Measurements from ENCODE around the gene TRIM31. TPM values are rescaled to one million over a fixed set of nuclear protein-coding genes. Genes with fewer than 3 reads are reported as not detected.

Gene TRIM31
- total and polyA plus RNA-seq, 2 donors (not counting 3 experiments of a cell fraction or from before 2014, with no cell fraction given), result not detected

DNA sequence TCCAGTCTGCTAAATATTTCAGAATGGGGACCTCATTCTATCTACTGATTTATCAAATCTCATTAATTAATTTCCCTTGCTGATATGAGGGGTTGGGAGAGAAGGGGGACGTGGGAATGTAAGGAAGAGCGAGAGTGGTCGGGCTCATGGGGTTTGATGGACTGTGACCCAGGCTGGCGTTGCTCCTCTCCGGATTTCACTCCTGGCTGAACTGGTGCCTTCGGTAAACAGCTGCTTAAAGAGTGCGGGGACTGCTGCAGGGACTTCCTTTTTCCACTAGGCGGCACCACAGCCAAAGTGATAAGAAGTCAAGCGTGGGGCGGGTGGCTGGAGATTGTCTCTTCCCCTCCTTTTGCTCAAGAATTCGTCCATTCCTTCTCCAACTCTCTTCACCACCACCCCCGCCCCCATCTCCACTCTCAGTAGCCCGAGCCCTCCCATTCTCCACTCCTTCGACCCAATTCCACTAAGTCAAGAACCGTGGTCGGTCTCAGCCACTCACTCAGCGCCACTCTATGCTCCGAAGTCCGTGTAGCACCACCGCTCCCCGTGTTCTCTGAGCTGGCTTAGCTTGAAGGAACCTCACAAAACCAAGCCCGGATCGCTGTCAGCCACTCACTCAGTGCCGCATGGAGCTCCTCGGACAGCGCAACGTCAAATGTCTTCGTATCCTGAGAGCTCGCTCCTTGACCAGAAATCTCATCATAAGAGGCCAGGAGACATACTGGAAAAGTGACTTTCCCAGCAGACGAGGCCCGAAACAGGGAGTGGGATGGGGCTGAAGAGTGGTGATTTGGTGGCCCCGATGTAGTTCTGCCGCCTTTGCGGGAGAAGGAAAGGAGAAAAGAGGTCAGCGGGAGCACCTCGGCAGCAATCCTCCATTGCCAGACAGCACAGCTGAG is 9.7 kb downstream of the TRIM31 start:
- peak overlapping the region; percentile 81 for H2AFZ ChIP-seq (ENCODE audit: low read depth, low read length)
- peak overlapping the region; percentile 71 for H3K4me2 ChIP-seq (ENCODE audit: insufficient read depth, low read length)
- no peaks in the 10 kb centered on the region for H3K9me1 ChIP-seq (replicated peaks; ENCODE audit: control insufficient read depth, extremely low read depth, insufficient read depth, low read length)
- H3K27me3 ChIP-seq (ENCODE audit: control insufficient read depth in 2 of 2, insufficient read depth in 2 of 2, low read length in 2 of 2), result peaks cover 49 to 58% of the 10 kb centered on the region in 2 experiments
- FAIRE-seq, result peak; percentile 97
- no peak overlapping the region for H3K27ac ChIP-seq (ENCODE audit: insufficient read depth, low read depth, low read length)
- POLR2A ChIA-PET, result no interaction called here
- dilution Hi-C loops (cut with MboI; ENCODE audit: extremely low pct_ligation_motif_present, low sequenced_read_pairs) (no loop called here), intact Hi-C loops (cut with micrococcal nuclease) (loop anchor here (1.0 to 2.0 kb wide), 5 partner anchors 28 to 110 kb away; partner anchors contain the start of genes POLR1H, PPP1R11 and TRIM26)
- H3K79me2 ChIP-seq (ENCODE audit: control insufficient read depth, insufficient read depth, low read length), result no peaks in the 10 kb centered on the region
- peak overlapping the region in 2 of 3 experiments; percentile 33 to 34 for H3K4me3 ChIP-seq (replicated peaks in 1 of 3; ENCODE audit: insufficient read depth in 1 of 3, low read depth in 1 of 3, low read length in 3 of 3)
- no peaks in the 10 kb centered on the region for H4K20me1 ChIP-seq (replicated peaks; ENCODE audit: control insufficient read depth, extremely low read depth, insufficient read depth, low read length)
- no TSS peak for BruUV-seq (replicated peaks)
- H3K9me3 ChIP-seq (replicated peaks; ENCODE audit: control insufficient read depth, insufficient read depth, low read length), result no peaks in the 10 kb centered on the region
- TF ChIP-seq GATA2 (IDR thresholded peaks at IDR 0.05; ENCODE audit: insufficient read depth, insufficient read length, low read depth, low read length), result no peak
- TF ChIP-seq, protein P1, sequence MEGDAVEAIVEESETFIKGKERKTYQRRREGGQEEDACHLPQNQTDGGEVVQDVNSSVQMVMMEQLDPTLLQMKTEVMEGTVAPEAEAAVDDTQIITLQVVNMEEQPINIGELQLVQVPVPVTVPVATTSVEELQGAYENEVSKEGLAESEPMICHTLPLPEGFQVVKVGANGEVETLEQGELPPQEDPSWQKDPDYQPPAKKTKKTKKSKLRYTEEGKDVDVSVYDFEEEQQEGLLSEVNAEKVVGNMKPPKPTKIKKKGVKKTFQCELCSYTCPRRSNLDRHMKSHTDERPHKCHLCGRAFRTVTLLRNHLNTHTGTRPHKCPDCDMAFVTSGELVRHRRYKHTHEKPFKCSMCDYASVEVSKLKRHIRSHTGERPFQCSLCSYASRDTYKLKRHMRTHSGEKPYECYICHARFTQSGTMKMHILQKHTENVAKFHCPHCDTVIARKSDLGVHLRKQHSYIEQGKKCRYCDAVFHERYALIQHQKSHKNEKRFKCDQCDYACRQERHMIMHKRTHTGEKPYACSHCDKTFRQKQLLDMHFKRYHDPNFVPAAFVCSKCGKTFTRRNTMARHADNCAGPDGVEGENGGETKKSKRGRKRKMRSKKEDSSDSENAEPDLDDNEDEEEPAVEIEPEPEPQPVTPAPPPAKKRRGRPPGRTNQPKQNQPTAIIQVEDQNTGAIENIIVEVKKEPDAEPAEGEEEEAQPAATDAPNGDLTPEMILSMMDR (IDR thresholded peaks at IDR 0.05; ENCODE audit: extremely low read depth in 1 of 2, insufficient read depth in 1 of 2, low read depth in 1 of 2, low read length in 2 of 2), result peak; percentile 85 to 92
- no peak for TF ChIP-seq JUN (IDR thresholded peaks at IDR 0.05; ENCODE audit: borderline replicate concordance, insufficient read depth, insufficient read length, low read depth)
- TF ChIP-seq EZH2 (IDR thresholded peaks at IDR 0.05; ENCODE audit: borderline replicate concordance, low read depth, low read length, severe bottlenecking), result peak; percentile 15
- TF ChIP-seq, protein P2, sequence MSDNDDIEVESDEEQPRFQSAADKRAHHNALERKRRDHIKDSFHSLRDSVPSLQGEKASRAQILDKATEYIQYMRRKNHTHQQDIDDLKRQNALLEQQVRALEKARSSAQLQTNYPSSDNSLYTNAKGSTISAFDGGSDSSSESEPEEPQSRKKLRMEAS (IDR thresholded peaks at IDR 0.05; ENCODE audit: insufficient read depth, insufficient read length), result no peak
- TF ChIP-seq POLR2AphosphoS5 (IDR thresholded peaks at IDR 0.05; ENCODE audit: insufficient read depth, low read depth, low read length), result no peak
- H3K9ac ChIP-seq (replicated peaks; ENCODE audit: extremely low read depth, insufficient read depth, low read length), result no peak overlapping the region
- CTCF ChIA-PET, result interaction anchor here (0.5 to 5.6 kb wide), 32 partner anchors 9 to 1296 kb away, joined by 3 to 311 read pairs (median 4); partner anchors contain the start of genes POLR1H, PPP1R11, TRIM31 and TRIM39
- H3K4me1 ChIP-seq (ENCODE audit: control insufficient read depth, extremely low read depth, insufficient read depth, low read length), result peaks cover 17% of the 10 kb centered on the region
- DNase-seq (ENCODE audit: low read depth, low spot score), result peak; percentile 82
- H3K36me3 ChIP-seq (ENCODE audit: control insufficient read depth in 2 of 2, extremely low read depth in 1 of 2, insufficient read depth in 2 of 2, low read length in 2 of 2), result no peaks in the 10 kb centered on the region

Measured in endothelial cell of umbilical vein (primary cell).